Activated CD4-positive, alpha-beta T cell treated with anti-CD3 and anti-CD28 coated beads, Interleukin-2, Interleukin-4, amounts not matched to agents 100 ng/mL and 50 ng/mL, durations not matched to agents 16 hours and 8 hours (primary cell): ENCODE data around the gene TMOD2.

Source experiments
- DNase-seq: peaks from one replicate; pipeline ENCODE4 v3.0.0-alpha.2; 2020; ENCODE audit warnings: low spot score

Gene TMOD2

GRCh38 chr15:51825698-51826097, 74.3 kb downstream of the TMOD2 start:
- no peak for DNase-seq

GRCh38 chr15:51828621-51829375, 77.4 kb downstream of the TMOD2 start:
- DNase-seq: no peak

- DNase-seq: peak; percentile 93
Measured at GRCh38 chr15:51829376-51830275, 78.2 kb downstream of the TMOD2 start, which contains the start of gene TMOD3. Gene TMOD3, plus strand, starts transcription at chr15:51829653. Its CDS starts 33,232 bp downstream, at chr15:51862885.

- DNase-seq: peak; percentile 34
Measured at GRCh38 chr15:51830276-51830806, 78.9 kb downstream of the TMOD2 start.

GRCh38 chr15:51833772-51834171, 82.4 kb downstream of the TMOD2 start:
- DNase-seq: peak; percentile 51

GRCh38 chr15:51837792-51838251, 86.4 kb downstream of the TMOD2 start:
- DNase-seq: no peak

GRCh38 chr15:51838270-51838669, 86.9 kb downstream of the TMOD2 start:
- DNase-seq: no peak

- DNase-seq: no peak
Measured at GRCh38 chr15:51840692-51841091, 89.3 kb downstream of the TMOD2 start.

GRCh38 chr15:51841406-51842040, 90.1 kb downstream of the TMOD2 start:
- no peak for DNase-seq

GRCh38 chr15:51842265-51842664, 90.9 kb downstream of the TMOD2 start:
- no peak for DNase-seq

GRCh38 chr15:51842852-51843737, 91.7 kb downstream of the TMOD2 start:
- DNase-seq: no peak

GRCh38 chr15:51844747-51845426, 93.5 kb downstream of the TMOD2 start:
- no peak for DNase-seq

GRCh38 chr15:51846066-51846462, 94.7 kb downstream of the TMOD2 start:
- DNase-seq: no peak

GRCh38 chr15:51846463-51847230, 95.2 kb downstream of the TMOD2 start:
- DNase-seq: peak; percentile 31

- no peak for DNase-seq
Measured at GRCh38 chr15:51848811-51849210, 97.4 kb downstream of the TMOD2 start.

- DNase-seq: no peak
Measured at GRCh38 chr15:51849860-51850259, 98.5 kb downstream of the TMOD2 start.

- DNase-seq: no peak
Measured at GRCh38 chr15:51853998-51854397, 102.6 kb downstream of the TMOD2 start.

- DNase-seq: no peak
Measured at GRCh38 chr15:51855612-51856011, 104.2 kb downstream of the TMOD2 start.

GRCh38 chr15:51856714-51857380, 105.5 kb downstream of the TMOD2 start:
- DNase-seq: no peak
